ENCODE data around the gene FAM3B.
A peak's percentile ranks its signal among the peaks of the same experiment; 100 is the strongest.
"Not testable (repeated sequence)": the region's sequence is repeated elsewhere in the genome, so short reads cannot be mapped to it uniquely, and the experiment has no call there.

The FAM3B gene, protein sequence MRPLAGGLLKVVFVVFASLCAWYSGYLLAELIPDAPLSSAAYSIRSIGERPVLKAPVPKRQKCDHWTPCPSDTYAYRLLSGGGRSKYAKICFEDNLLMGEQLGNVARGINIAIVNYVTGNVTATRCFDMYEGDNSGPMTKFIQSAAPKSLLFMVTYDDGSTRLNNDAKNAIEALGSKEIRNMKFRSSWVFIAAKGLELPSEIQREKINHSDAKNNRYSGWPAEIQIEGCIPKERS

DNA sequence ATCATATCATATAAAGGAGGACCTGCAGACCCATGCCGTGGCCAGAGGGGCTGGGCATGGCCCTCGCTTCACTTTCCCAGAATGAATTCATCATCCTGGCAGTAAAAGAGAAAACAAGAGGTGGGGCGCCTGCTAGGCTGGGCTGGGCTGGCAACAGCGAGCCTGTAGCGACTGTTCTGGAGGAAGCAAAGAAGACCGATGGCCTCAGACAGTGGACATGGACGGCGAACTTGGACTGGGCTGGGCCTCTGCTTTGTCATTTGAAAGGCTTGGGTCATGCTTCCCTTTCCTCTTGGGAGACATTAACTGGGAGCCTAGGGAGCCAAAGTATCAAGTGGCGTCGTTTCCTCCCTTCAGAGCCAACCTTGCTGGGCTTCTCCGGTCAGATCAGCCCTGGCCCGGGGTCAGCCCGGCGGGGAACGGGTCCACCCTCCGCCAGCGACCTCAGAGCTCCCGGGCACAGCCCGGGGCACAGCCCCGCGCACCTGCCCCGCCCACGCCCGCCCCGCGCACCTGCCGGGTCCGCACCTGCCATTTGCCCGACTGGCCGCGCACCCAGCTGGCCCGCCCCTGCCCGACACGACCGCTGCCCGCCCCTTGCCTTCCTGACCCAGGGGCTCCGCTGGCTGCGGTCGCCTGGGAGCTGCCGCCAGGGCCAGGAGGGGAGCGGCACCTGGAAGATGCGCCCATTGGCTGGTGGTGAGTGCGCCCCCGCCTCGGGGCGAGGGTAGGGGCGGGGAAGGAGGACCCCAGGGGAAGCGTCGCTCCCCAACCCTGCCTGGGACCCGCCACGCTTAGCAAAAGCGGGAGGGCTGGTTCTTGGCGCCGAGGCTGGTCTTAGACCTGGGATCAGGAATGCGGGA is at the start of gene FAM3B:
Gene FAM3B (plus strand): TSS at position 602 of the 863 bp plus-strand sequence. CDS start 79 bp downstream, at position 681.
- no peak for DNase-seq (ENCODE audit: low read depth, low spot score)

DNA sequence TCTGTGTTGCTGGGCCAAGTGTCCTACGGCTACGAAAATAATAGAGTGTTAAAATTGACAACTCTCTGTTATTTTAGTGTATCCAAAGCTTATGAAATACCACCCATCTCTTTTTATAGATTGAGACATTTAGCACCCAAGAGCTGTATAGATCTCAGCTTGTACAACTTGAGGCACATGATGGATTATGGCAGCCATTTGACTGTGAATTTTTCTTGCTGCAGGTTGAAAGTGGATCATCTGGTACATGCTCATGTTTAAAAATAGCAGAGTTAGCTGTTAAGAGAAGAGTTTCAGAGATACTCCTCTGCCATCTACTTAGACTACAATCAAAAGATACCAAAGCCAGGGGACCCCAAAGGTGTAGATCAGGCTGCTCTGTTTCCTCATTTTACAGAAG is 49.3 kb upstream of the FAM3B start:
- DNase-seq (ENCODE audit: low read depth, low spot score) = no peak

DNA sequence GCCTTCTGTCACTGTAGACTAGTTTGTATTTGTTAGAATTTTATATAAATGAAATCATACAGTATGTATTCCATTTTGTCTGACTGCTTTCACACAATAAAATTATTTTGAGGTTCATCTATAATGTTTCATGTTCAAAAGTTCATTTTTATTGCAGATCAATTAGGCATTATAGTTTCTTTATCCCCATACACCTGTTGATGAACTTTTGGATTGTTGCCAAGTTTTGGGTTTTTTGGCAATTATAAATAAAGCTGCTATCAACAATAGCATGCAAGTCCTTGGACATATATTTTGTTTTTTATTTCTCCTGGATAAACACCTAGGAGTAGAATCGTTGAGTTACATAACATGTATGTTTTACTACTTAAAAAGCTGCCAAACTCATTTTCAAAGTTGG is 47.1 kb upstream of the FAM3B start:
- no peak for DNase-seq (ENCODE audit: low read depth, low spot score)

DNA sequence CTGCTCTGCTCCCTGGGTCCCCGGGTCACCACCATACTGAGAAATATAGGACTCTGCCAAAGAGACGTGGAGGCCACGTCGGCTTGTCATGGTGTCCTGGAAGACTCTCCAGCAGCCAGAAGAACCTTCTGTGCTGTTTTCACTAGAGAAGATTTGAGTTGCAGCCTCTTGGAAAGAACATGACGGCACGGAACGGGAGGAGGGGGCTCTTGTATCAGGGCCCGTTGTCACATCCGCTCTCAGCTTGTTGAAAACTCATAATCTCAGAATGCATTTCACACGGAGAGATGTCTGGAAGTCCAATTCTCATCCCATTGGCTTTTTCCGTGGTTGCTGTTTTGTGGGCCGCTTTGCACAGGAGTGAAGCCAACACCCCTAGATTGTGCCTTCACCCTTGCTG is 39.4 kb upstream of the FAM3B start:
- DNase-seq (ENCODE audit: low read depth, low spot score) = no peak

DNA sequence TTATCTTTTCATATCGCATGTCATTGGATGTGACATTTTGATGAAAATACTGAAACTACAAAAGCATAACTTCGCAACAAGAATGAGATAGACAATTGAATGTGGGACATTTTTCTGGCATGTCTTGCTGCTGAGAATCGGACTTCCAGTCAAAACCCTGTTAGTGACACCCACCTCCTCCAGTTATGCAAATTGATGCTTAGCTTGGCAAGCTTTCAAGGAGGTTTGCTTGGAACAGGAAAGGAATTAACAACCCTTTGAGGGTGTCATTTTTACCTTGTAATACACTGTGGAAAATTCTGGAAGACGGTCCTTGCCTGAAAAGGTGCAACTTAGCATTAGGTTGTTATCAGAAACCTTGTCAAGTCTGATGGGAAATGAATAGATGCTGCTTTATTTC is 38.8 kb upstream of the FAM3B start:
- no peak for DNase-seq (ENCODE audit: low read depth, low spot score)

DNA sequence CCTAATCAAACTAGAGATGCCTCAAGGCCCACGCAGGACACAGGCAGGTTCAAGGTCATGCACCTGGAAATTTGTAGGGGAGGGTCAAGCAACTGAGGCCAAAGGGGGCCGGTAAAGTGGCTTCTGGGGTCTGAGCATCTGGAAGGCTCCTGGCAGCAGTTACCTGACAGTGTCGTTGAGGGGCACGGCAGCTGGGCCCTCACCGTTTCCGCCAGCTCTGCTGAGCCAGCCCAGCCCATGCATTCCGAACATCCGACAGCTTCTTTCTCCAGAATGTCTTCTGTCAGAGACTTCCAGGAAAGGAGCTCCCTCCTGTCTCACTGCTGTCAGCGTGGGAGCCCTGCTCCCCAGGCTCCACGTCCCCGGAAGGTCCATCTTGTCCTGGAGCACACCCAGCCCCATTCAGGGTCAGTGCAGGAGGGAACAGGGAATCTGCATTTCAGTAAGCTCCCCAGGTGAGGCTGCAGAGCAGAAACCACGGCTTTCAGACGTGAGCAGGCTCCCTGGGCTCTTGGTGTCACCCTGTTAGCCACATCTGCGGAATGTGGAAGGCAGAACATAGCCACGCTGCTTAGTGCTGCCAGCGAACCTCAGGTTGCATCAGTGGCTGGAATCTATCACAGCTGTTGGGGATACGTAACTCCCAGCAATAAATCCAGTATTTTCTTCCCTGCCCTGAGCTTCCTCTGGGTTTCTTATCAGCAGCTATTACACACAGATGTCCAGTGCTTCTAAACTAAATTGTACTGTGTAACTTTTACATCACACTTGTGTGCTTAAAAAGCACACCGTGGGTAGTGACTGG is 36.3 kb upstream of the FAM3B start:
- DNase-seq (ENCODE audit: low read depth, low spot score) = no peak

DNA sequence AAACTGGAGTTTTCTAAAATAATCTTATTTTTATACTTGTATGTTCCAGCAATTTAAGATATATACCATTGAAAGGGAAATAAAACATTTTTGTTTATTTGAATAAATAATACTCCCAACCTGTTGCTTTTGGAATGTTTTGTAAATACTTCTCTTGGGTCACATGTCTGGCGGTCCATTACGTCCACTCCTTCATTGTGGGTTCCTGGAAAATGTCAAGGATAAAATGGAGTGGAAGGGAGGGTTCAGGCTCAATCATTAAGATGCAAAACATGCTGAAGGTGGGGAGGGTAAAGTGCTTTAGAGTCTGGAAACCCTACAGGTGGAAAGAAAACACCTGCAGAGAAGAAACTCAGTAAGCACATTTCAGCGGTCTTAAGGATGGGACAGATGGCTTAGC is 34.2 kb upstream of the FAM3B start:
- no peak for DNase-seq (ENCODE audit: low read depth, low spot score)

DNA sequence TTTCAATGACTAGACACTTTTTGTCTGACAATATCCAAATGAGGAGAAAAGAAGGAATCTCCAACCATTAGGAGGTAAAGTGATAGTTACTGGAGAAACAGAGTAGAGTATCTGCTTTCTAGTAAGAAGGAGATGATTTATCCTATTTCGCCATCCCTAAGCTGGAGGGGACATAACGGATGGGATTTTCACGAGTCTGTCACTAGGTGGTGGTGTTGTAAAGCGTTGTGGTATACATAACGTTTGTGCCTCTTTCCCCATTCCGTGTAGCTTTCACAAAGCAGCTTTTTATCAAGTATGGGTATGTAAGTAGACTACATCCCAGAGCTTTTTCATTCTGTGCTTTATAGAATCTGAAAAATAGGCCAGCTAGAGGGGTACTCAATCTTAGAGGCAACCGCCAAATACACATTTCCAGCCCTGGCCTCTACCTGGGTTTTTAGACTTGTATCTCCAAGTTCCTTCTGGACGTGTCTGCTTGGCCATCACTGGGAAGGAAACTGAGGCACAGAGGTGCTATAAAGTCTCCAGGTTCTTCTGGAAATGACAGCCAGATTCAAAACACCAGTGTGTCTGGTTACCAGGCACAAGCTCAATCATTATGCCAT is 33.3 kb upstream of the FAM3B start:
- peak; percentile 38 for DNase-seq (ENCODE audit: low read depth, low spot score)

DNA sequence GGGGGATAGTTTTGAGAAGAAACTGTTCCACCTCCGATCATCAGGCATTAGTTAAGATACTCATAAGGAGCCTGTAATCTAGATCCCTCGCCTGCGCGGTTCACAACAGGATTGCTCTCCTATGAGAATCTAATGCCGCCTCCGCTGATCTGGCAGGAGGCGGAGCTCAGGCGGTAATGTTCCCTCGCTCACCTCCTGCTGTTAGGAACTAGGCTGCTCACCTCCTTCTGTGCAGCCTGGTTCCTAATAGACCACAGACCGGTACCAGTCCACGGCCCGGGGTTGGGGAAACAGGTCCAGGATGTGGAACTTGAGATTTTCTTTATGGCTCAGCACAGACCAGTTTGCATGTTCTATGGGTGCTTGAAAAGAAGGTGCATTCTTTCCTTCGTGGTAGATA is 27.2 kb upstream of the FAM3B start:
- no peak for DNase-seq (ENCODE audit: low read depth, low spot score)

DNA sequence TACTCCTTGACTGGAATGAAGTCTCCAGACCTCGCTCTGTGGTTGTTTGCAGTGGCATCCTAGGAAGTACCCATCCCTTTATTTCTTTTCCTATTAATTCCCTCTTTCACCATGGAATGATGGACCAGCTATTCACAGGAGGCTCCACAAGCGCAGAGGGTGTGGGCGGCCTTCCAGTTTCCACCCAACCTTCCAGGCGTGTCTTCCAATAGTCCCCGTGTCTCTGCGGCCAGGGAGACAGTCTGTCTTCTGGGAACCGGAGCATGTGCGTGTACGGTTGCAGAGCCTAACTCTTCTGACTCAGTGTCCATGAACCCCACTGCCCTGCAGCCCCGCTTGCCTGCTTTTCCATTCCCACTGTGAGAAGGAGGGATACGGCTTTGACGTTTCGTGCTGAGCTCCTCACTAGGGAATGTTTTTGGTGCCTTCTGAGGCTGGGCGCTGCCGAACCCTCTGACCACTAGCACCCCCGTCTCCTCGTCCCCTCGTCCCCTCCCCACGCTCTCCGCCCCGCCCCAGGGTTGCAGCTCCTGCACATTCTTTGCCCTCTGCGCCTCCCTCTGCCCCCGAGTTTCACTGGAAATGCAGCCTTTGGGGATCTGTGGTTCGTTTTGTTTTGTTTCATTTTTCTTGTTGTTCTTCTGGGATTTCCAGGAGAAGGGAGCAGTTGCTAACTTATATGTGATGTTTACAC is 26.3 kb upstream of the FAM3B start:
- DNase-seq (ENCODE audit: low read depth, low spot score) = no peak

DNA sequence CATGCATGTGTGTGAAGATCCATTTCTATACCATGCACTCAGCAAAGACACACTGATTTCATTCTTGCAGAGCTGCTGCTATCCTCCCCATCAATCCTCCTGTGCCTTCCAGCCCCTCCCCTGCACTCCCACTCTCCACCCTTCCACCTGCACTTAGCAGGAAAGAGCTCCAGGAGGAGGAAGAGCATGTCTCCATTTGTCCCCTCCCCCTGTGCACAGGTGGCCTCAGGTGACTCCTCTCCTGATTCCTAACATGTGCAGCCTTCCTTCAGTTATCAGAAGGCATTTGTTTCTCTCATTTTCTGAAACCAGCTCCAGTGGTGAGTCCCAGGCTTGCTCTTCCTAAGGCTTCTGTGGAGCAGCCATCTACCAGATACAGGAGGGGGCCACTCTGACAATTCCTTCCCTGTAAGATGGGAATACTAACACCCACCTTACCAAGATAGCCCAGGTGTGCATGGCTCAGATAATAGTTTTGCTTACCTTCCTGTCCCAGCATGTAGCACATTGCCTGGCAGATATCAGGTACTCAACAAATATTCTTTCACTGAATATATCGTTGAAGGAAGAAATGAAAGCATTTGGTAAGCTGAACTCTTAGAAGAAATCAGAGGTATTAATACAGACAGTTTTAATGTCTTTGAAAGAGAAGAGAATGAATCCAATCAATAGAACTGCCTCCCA is 21.9 kb upstream of the FAM3B start:
- DNase-seq (ENCODE audit: low read depth, low spot score) = no peak

DNA sequence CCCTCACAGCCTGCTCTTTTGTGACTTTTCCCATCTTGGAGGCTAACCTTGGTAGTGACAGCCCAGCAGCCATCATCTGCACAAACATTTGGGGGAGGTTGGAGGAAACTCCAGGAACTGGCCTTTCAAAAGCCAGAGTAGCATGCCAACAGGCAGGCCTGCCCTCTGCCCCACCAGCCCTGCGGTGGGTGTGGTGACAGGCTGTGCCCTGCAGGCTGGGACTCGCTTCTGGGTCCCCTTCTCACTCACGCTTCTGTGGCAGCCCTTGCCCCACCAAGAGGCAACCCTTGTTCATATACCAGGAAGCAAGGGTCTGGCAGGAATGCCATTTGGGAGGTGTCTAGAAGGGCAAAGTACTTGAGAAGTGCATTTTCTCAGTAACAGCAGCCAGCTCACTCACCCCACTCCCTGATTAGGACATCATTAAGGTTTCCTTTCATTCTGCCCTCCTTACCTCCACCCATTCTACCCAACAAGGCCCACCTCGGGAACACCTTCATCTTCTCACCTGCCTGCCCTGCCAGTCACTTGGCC is 20.8 kb upstream of the FAM3B start:
- DNase-seq (ENCODE audit: low read depth, low spot score) = no peak

DNA sequence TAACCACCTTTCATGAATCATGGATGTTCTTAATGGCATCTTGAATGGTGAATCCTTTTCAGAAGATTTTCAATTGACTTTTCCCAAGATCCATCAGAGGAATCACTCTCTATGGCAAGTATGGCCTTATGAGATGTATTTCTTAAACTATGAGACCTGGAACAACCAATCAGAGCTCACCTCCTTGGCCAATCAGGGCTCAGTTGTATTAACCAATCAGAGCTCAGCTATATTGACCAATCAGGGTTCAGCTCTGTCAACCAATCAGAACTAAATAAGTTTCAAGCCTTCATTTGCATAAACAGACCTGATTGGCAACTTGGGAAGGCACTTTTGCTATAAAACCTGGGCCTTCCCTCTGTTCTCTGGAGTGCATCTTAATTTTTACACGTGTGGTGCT is 13.6 kb upstream of the FAM3B start:
- no peak for DNase-seq (ENCODE audit: low read depth, low spot score)

DNA sequence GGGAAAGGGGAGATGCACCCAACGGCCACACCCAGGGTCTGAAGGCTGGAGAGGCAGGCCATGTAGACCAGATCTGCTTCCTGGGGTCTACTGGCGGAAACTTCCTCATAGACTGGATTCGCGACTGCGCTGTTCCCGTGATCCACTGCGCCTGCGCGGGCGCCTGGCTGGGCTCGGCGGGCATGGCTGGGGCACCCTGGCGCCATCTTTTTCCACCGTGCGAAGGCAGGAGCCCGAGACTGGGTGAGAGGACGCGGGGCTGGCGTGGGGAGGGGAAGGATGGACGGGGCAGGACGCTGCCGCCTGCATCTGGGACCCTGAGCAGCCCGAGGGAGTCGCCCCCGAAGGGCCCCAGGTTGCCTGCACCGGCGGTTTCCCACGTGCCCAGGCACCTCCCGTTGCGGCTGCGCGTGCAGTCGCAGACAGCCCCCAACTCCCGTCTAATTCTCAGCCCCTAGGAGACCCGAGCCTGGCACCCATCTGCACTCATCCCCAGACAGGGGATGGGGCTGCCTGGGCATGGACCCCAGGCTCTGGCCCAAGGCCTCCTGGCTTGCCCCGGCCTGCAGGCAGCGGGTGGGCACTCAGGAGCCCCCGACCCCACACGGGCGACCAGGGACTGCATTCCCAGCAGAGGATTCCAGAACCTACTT is 12.4 kb upstream of the FAM3B start:
- DNase-seq (ENCODE audit: low read depth, low spot score) = no peak

DNA sequence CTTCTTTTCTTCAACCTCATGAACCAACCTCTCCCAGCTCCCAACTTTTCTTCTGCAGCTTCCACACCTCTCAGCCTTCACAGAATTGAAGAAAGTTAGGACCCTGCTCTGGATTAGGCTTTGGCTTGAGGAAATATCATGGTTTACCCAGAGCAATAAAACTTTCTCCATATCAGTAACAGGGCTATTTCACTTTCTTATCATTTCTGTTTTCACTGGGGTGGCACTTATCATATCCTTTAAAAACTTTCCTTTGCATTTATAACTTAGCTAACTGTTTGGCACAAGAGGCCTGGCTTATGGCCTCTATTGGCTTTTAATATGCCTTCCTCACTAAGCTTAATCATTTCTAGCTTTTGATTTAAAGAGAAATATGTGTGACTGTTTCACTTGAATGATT is 9.4 kb upstream of the FAM3B start:
- no peak for DNase-seq (ENCODE audit: low read depth, low spot score)

DNA sequence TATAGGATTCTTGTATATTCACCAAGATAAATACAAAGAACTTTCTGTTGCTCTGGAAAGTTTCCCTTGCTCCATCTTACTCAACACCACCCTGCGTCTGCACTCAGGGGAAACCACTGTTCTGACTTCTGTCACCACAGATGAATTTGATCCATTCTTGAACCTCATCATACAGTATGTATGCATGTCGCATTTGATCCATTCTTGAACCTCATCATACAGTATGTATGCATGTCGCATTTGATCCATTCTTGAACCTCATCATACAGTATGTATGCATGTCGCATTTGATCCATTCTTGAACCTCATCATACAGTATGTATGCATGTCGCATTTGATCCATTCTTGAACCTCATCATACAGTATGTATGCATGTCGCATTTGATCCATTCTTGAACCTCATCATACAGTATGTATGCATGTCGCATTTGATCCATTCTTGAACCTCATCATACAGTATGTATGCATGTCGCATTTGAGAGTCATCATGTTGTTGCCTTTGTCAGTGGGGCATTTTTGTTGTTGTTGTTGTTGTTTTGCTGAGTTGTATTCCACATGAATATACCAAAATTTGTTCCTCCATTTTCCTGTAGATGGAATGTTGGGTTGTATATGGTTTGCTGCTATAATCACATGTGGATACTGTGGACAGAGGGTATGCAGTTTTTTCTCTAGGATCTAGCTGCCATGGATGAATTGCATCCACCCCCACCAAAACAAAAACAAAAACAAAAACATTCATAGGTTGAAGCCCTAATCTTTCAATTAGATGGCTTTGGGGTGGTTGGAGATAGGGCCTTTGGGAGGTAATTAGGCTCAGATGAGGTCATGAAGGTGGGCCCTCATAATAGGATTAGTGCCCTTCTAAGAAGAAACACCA is 3.1 kb upstream of the FAM3B start:
- DNase-seq (ENCODE audit: low read depth, low spot score) = not testable (repeated sequence)

DNA sequence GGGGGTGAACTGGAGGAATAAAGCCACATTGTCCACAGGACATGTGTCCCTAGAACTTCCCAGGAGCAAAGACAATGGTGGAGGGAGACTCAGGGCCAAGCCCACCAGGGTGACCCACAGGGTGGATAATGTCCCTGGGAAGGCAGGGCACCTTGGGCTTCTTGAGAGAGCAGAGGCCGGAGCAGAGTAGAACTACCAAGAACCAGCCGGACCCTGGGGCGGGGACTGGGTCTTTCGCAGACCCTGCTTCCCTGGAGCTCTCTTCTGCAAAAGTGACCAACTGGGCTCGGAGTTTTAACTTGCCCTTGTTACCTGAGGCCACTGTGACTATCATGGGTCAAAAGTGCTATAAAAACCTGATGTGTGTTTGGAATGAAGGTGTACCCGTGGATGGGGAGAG is 875 bp upstream of the FAM3B start:
- no peak for DNase-seq (ENCODE audit: low read depth, low spot score)

DNA sequence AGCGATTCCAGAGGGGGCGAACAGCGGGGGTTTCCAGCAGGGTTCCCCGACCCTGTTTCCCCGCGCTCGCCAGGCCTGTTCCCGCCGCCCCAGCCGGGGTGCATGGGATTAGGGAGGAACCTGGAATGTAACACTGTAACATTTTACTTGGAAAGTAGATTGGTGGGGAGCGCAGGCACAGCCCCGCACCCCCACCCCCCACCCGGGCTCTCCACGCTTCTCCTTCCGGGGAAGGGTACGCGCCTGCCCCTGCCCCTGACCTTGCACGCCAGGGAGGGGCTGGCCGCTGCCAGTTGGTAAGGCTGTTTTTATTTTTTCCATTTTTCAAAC is 427 bp downstream of the FAM3B start:
- no peak for DNase-seq (ENCODE audit: low read depth, low spot score)

DNA sequence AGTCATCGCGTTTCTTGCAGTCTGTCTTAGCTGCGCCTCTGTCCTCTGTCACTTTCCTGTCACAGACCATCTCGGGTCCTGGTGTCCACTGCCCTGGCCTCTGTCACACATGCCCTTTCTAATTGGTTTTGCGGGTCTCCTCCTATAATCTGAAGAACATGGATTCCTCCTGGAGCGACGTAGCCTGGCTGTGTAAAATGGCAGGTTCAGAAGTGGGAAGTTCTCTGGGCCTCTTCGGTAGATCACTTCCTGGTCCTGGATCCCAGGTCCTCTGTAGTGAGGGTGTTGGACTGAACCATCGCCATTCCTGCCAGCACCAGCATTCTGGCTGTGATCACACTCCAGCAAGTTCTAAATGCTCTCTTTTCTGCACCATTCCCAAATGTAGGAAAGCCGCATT is 857 bp downstream of the FAM3B start:
- DNase-seq (ENCODE audit: low read depth, low spot score) = no peak
